Activated CD4-positive, CD25-positive, alpha-beta regulatory T cell (primary cell): ENCODE data around the gene SPAG8.

Experiments used
- DNase-seq, 4 experiments: peaks; one replicate each; lab custom pipeline; 2025; lab: John Stamatoyannopoulos, UW

The SPAG8 gene, protein sequence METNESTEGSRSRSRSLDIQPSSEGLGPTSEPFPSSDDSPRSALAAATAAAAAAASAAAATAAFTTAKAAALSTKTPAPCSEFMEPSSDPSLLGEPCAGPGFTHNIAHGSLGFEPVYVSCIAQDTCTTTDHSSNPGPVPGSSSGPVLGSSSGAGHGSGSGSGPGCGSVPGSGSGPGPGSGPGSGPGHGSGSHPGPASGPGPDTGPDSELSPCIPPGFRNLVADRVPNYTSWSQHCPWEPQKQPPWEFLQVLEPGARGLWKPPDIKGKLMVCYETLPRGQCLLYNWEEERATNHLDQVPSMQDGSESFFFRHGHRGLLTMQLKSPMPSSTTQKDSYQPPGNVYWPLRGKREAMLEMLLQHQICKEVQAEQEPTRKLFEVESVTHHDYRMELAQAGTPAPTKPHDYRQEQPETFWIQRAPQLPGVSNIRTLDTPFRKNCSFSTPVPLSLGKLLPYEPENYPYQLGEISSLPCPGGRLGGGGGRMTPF

GRCh38 chr9:35812025-35812602 lies at the start of gene SPAG8:
Gene SPAG8 (minus strand): TSS chr9:35812262. CDS start chr9:35812147, 115 bp downstream.
- DNase-seq: peak; percentile 70 to 87 (median 80)

- DNase-seq: no peak
Measured at GRCh38 chr9:35861161-35861897, 49.3 kb upstream of the SPAG8 start.

DNA sequence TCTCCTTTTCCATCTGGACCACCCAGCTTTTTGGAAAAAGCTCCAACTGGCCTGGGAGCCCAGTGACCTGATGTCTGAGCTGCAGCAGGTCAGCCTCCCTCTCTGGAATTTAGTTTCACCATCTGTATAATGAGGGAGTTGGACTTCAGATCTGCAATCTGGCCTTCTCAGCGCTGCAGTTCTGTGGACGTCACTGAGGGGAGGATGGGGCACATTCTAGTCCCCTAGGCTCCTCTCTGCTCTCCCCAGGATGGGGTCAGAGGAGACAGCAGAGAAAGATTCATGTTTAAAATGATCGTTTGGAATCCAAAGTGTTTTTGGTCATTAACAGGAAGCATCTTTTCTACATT lies 47.9 kb upstream of the SPAG8 start:
- DNase-seq: no peak

DNA sequence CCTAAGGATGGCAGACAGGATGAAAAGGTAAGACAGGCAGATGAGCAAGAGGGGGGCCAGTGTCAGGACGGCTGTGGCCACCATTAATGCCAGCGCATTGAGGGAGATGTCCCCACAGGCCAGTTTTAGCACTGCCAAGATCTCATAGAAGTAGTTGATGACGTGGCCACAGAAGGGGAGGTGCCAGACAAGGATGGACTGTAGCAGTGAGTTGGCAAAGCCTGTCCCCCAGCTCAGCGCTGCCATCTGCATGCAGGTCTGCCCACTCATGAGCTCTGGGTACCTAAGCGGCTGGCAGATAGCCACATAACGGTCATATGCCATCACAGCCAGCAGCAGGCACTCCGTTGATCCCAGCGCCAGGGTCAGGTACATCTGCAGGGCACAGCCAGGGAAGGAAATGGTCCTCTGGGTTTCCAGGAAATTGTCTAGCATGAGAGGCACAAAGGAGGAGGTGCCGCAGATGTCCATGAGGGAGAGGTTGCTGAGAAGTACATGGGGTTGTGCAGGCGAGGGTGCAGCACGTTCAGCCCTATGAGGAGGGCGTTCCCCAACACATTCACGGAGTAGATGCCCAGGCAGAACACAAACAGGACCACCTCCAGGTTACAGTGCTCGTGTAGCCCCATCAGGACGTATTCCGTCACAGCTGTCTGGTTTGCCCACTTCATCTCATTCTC lies 47.4 kb upstream of the SPAG8 start:
- DNase-seq: no peak

- DNase-seq: no peak
Measured at GRCh38 chr9:35858458-35858857, 46.4 kb upstream of the SPAG8 start.

- no peak for DNase-seq
Measured at GRCh38 chr9:35856882-35857281, 44.8 kb upstream of the SPAG8 start.

GRCh38 chr9:35856206-35856605 lies 44.1 kb upstream of the SPAG8 start:
- no peak for DNase-seq

- no peak for DNase-seq
Measured at GRCh38 chr9:35854091-35854762, 42.2 kb upstream of the SPAG8 start.

DNA sequence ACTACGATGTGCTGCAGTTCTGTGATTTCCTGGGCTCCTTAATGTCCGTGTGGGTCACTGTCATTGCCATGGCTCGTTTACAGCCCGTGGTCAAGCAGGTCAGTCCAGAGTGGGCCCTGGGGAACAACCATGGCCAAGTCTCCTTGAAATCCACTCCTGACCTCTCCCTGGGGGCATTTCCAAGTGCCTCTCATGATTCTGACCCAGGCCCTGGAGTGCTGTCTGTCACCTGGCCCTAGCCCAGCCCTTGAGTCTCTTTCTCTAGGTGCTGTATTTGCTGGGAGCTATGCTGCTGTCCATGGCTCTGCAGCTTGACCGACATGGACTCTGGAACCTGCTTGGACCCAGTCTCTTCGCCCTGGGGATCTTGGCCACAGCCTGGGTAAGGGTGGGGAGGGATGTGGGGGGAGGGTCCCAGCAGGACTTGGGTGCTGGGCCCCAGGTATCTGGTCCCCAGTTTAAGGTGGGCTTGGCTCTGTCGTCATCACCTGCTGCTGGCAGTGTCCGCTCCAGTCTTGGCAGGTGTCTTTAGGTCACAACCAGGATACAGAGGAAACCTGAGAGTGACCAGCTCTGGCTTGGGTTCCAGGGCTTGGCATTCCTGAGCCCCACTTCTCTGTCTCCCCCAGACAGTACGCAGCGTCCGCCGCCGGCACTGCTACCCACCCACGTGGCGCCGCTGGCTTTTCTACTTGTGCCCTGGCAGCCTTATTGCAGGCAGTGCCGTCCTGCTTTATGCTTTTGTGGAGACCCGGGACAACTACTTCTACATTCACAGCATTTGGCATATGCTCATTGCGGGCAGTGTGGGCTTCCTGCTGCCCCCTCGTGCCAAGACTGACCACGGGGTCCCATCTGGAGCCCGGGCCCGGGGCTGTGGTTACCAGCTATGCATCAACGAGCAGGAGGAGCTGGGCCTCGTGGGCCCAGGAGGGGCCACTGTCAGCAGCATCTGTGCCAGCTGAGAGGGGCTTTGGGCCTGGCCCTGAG lies 41.1 kb upstream of the SPAG8 start:
- no peak for DNase-seq

GRCh38 chr9:35852267-35852815 lies 40.3 kb upstream of the SPAG8 start:
- DNase-seq: no peak

GRCh38 chr9:35847792-35848572 lies 35.9 kb upstream of the SPAG8 start:
- DNase-seq: peak in 1 of 4 experiments; percentile 8

GRCh38 chr9:35845824-35846771 lies 34.0 kb upstream of the SPAG8 start:
- DNase-seq: no peak

- no peak for DNase-seq
Measured at GRCh38 chr9:35844628-35845270, 32.7 kb upstream of the SPAG8 start.

DNA sequence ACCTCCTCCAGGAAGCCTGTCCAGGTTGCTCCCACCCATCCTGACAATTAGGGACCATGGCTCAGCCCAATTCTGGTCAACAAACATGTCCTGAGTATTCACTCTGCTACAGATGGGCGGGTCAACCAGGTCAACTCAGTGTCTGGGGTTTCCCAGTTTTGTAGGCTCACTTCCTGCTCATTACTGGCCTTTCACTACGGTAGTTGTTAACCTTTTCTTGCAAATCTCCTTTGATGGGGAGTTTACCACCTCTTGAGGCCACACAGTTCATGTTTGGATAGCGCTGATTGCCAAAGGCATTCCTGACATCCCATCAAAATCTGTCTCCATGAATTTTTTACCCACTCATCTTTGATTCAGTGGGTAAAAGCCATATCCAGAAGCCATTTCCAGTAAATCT lies 30.7 kb upstream of the SPAG8 start:
- DNase-seq: no peak

DNA sequence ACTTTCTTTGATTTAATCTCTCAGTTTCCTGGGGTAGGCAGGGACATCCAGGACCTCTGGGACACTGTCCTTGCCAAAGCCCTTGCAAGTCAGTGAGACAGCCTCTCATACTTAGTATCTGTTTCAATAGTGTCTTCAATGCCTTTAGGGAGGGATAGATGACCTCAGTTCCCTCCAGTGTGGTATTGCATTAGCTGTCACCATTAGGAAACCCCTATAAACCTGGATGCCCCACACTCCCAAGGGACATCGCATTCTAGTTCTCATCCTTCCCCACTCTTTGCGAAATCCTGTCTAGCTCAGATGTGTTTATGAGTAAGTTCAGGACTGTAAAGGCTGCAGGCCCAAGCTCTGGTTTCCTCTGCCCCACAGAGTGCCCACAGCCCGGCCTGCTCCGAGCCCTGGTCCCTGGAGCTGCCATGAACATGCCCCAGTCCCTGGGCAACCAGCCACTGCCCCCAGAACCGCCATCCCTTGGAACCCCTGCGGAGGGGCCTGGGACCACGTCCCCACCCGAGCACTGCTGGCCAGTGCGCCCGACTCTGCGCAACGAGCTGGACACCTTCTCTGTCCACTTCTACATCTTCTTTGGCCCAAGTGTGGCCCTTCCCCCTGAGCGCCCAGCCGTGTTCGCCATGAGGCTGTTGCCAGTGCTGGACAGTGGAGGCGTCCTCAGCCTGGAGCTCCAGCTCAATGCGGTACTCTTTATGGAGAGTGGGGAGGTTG lies 30.1 kb upstream of the SPAG8 start:
- DNase-seq: no peak

DNA sequence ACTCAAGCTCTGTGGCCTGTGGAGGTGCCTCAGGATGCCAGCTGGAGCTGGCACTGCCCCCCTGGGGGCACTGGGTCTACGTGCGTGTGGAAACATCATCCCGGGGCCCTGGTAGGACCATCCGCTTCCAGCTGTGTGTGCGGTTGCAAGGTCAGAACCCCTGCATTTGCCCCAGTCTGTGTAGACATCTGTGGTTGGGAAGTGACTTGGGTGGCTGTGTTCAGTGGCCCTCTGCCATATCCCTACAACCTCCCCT lies 29.5 kb upstream of the SPAG8 start:
- no peak for DNase-seq

DNA sequence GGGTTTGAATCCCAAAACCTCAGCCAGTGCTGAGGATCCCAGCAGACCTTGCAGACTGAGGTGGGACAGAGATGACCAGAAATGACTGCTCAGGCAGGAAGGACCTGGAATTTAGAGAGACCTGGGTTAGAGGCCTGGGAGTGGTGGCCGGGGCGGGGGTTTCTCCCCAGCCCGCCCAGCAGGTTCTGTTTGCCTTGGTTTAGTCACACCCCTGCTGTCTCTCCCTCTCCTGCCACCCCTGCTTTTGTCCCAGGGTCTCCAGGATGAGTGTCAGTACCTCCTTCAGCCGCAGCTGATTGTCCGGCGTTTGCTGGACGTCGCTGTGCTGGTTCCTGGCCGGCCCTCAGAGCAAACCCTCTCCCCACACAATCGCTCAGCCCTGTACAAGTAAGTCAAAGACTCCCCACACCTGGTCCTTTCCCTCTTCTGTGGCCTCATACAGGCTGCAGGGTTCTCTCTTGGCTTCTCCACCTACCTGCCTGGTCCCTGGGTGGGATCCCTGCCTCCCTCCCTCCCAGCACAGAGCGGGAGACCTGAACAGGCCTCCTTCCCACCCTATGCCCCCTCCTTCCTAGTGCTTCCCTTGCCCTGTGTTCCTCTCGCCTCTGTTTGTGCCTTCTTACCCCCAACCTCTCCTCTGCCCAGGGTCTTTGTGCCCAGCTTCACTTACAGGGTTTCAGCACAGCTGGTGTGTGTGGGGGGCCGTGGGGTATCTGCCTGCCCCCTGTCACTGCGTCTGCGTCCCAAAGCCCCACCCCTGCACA lies 29.0 kb upstream of the SPAG8 start:
- DNase-seq: no peak
